RWPE2 (cell line): ENCODE data around the gene VAV3.

ENCODE experiments used
- ATAC-seq: fragments of 200-7000 bp; cut with Tn5 transposase; 3 replicates; pipeline ENCODE4 v1.9.1; 2021; ENCODE audit warnings: low read depth
- DNase-seq: peaks from one replicate; pipeline ENCODE4 v3.0.0-alpha.2; 2020; ENCODE audit warnings: low spot score
- H3K27ac ChIP-seq: fragments of 450-650 bp; 2 replicates; pipeline ENCODE4 v1.5.1; 2017; ENCODE audit warnings: mild to moderate bottlenecking; ENCODE audit not compliant: poor library complexity, severe bottlenecking
- H3K27me3 ChIP-seq: fragments of 250-450 bp; sonication (Bioruptor Pico); 2 replicates; pipeline ENCODE4 v1.5.1; 2021; ENCODE audit warnings: mild to moderate bottlenecking, moderate library complexity; ENCODE audit not compliant: insufficient read depth, poor library complexity, severe bottlenecking
- H3K36me3 ChIP-seq: fragments of 250-450 bp; sonication (Bioruptor Pico); 2 replicates; pipeline ENCODE4 v1.5.1; 2020; ENCODE audit warnings: low read depth, mild to moderate bottlenecking, moderate library complexity
- H3K4me1 ChIP-seq: fragments of 250-450 bp; sonication (Bioruptor Pico); 2 replicates; pipeline ENCODE4 v1.5.1; 2021; ENCODE audit warnings: mild to moderate bottlenecking, moderate library complexity; ENCODE audit not compliant: insufficient read depth, poor library complexity, severe bottlenecking
- H3K4me3 ChIP-seq: fragments of 250-450 bp; sonication (Bioruptor Pico); 2 replicates; pipeline ENCODE4 v1.5.1; 2021; ENCODE audit warnings: mild to moderate bottlenecking, moderate library complexity; ENCODE audit not compliant: severe bottlenecking
- H3K9me3 ChIP-seq: fragments of 250-450 bp; sonication (Bioruptor Pico); 2 replicates; pipeline ENCODE4 v1.5.1; 2021; ENCODE audit warnings: mild to moderate bottlenecking, moderate library complexity; ENCODE audit not compliant: severe bottlenecking
- CTCF ChIP-seq: fragments of 450-650 bp; IDR thresholded peaks from one replicate; pipeline ENCODE4 v1.5.1; 2017; ENCODE audit warnings: mild to moderate bottlenecking, moderate library complexity; ENCODE audit not compliant: poor library complexity, severe bottlenecking

VAV3 gene

GRCh38 chr1:107618539-107618938 lies 346.4 kb downstream of the VAV3 start:
- Histone ChIP-seq H3K27me3 (no peaks in the 10 kb centered on the region), H3K4me3 (no peak overlapping the region), H3K36me3 (no peaks in the 10 kb centered on the region), H3K4me1 (peaks cover 6% of the 10 kb centered on the region), H3K27ac (no peak overlapping the region), H3K9me3 (no peaks in the 10 kb centered on the region)
- DNase-seq, result no peak
- TF ChIP-seq CTCF, result no peak
- no peak for ATAC-seq

GRCh38 chr1:107617921-107618320 lies 347.1 kb downstream of the VAV3 start:
- H3K4me3 ChIP-seq, result no peak overlapping the region
- H3K36me3 ChIP-seq, result no peaks in the 10 kb centered on the region
- no peaks in the 10 kb centered on the region for H3K9me3 ChIP-seq
- TF ChIP-seq CTCF, result no peak
- DNase-seq (no peak), ATAC-seq (no peak)
- H3K4me1 ChIP-seq, result no peaks in the 10 kb centered on the region
- no peak overlapping the region for H3K27ac ChIP-seq
- no peaks in the 10 kb centered on the region for H3K27me3 ChIP-seq

GRCh38 chr1:107617456-107617855 lies 347.5 kb downstream of the VAV3 start:
- Histone ChIP-seq H3K27me3 (no peaks in the 10 kb centered on the region), H3K4me1 (no peaks in the 10 kb centered on the region), H3K9me3 (no peaks in the 10 kb centered on the region), H3K4me3 (no peak overlapping the region), H3K36me3 (no peaks in the 10 kb centered on the region), H3K27ac (no peak overlapping the region)
- no peak for TF ChIP-seq CTCF
- ATAC-seq (no peak), DNase-seq (no peak)

- no peaks in the 10 kb centered on the region for H3K9me3 ChIP-seq
- H3K4me3 ChIP-seq, result no peak overlapping the region
- H3K27me3 ChIP-seq, result no peaks in the 10 kb centered on the region
- no peak overlapping the region for H3K27ac ChIP-seq
- ATAC-seq (no peak), DNase-seq (no peak)
- H3K4me1 ChIP-seq, result no peaks in the 10 kb centered on the region
- TF ChIP-seq CTCF, result no peak
- no peaks in the 10 kb centered on the region for H3K36me3 ChIP-seq
These were observed 355.2 kb downstream of the VAV3 start for GRCh38 chr1:107609808-107610207.

GRCh38 chr1:107604825-107605224 lies 360.2 kb downstream of the VAV3 start:
- Histone ChIP-seq H3K9me3 (no peaks in the 10 kb centered on the region), H3K27ac (no peak overlapping the region), H3K27me3 (no peaks in the 10 kb centered on the region), H3K4me3 (no peak overlapping the region), H3K36me3 (no peaks in the 10 kb centered on the region), H3K4me1 (no peaks in the 10 kb centered on the region)
- no peak for TF ChIP-seq CTCF
- DNase-seq (no peak), ATAC-seq (no peak)
